DND-41 (cell line): Measurements from ENCODE around the gene MSMB.
"Not testable (repeated sequence)": the region's sequence is repeated elsewhere in the genome, so short reads cannot be mapped to it uniquely, and the experiment has no call there.

ENCODE experiments used
- ATAC-seq: fragments of 200-7000 bp; cut with Tn5 transposase; 3 replicates; pipeline ENCODE4 v1.9.1; 2021; ENCODE audit warnings: low read depth; ENCODE audit not compliant: insufficient read depth
- DNase-seq: peaks from one replicate; pipeline ENCODE4 v3.0.0-alpha.2; 2020
- H2AFZ ChIP-seq: 2 replicates; pipeline ENCODE4 v1.6.0; 2012; ENCODE audit warnings: low read depth, low read length
- H3K27ac ChIP-seq: 2 replicates; pipeline ENCODE4 v1.5.1; 2012; ENCODE audit warnings: low read length, inconsistent platforms
- H3K27me3 ChIP-seq: fragments of 200-600 bp; sonication (generic); 2 replicates; pipeline ENCODE4 v1.6.0; 2012; ENCODE audit warnings: low read length, mild to moderate bottlenecking, inconsistent platforms; ENCODE audit not compliant: insufficient read depth, poor library complexity
- H3K36me3 ChIP-seq: 2 replicates; pipeline ENCODE4 v1.5.1; 2012; ENCODE audit warnings: low read length, inconsistent platforms; ENCODE audit not compliant: insufficient read depth
- H3K4me1 ChIP-seq: 2 replicates; pipeline ENCODE4 v1.5.1; 2012; ENCODE audit warnings: mild to moderate bottlenecking, low read length; ENCODE audit not compliant: insufficient read depth
- H3K4me2 ChIP-seq: 2 replicates; pipeline ENCODE4 v1.6.0; 2012; ENCODE audit warnings: mild to moderate bottlenecking, moderate library complexity, low read length, inconsistent platforms; ENCODE audit not compliant: insufficient read depth
- H3K4me3 ChIP-seq, 2 experiments: fragments of 200-600 bp in 1 of 2; shearing (Covaris generic) in 1 of 2; 2 replicates each; pipeline ENCODE4 v1.5.1; 2012 to 2016; ENCODE audit warnings: inconsistent platforms in 2 of 2, low read length in 2 of 2, mild to moderate bottlenecking in 2 of 2, low read depth in 1 of 2, moderate library complexity in 1 of 2
- H3K79me2 ChIP-seq: 2 replicates; pipeline ENCODE4 v1.6.0; 2012; ENCODE audit warnings: low read length, inconsistent platforms; ENCODE audit not compliant: insufficient read depth
- H3K9ac ChIP-seq: 2 replicates; pipeline ENCODE4 v1.6.0; 2012; ENCODE audit warnings: low read depth, mild to moderate bottlenecking, inconsistent platforms, low read length, moderate library complexity
- H3K9me3 ChIP-seq: 2 replicates; pipeline ENCODE4 v1.5.1; 2012; ENCODE audit warnings: low read length, moderate library complexity, mild to moderate bottlenecking, inconsistent platforms; ENCODE audit not compliant: insufficient read depth, severe bottlenecking
- H4K20me1 ChIP-seq: 2 replicates; pipeline ENCODE4 v1.6.0; 2012; ENCODE audit warnings: low read length; ENCODE audit not compliant: insufficient read depth
- EZH2 ChIP-seq: IDR thresholded peaks from 3 replicates; pipeline ENCODE4 v1.6.1; 2012; ENCODE audit warnings: borderline replicate concordance, low read depth, mild to moderate bottlenecking, moderate library complexity, low read length, inconsistent platforms; ENCODE audit not compliant: severe bottlenecking
- TF ChIP-seq, protein P1 (sequence below): IDR thresholded peaks from 2 replicates; pipeline ENCODE4 v1.5.1; 2012; ENCODE audit warnings: borderline replicate concordance, low read length, moderate library complexity, mild to moderate bottlenecking; ENCODE audit not compliant: poor library complexity, severe bottlenecking; ENCODE audit errors: extremely low read depth

The MSMB gene

DNA sequence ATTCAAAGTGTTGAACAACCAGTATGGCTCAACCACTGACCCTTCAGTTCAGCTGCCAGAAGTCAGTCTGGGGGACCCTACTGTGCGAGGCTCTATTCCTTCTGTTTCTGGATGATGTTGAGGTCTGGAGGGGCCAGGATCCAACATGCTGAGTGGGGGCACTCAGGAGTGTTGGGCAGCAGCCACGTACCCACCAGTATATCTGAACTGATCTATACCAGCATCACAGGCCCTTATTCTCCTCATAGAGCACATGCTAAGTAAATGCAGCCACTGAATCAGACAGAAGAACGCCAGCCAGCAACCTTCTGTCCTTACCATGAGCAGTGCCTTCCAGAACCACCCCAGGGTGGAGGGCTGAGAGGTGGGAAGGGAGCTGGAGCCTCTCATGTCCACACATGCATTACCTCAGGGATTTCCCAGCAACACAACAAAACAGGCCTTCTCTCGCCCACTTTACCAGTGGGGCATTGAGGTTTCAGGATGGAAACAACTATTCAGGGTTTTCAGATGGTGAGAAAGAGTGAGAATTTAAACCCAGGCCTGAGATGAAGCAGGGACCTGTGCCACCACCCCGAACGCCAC, 6.8 kb upstream of the MSMB start:
- Histone ChIP-seq H3K9me3 (no peaks in the 10 kb centered on the region), H3K4me1 (peaks cover 14% of the 10 kb centered on the region), H3K27me3 (no peaks in the 10 kb centered on the region), H3K27ac (no peak overlapping the region), H2AFZ (no peak overlapping the region), H3K4me3 (no peak overlapping the region), H3K36me3 (no peaks in the 10 kb centered on the region), H4K20me1 (no peaks in the 10 kb centered on the region), H3K9ac (no peak overlapping the region), H3K4me2 (no peak overlapping the region), H3K79me2 (no peaks in the 10 kb centered on the region)
- no peak for DNase-seq
- no peak for ATAC-seq
- TF ChIP-seq, protein P1, sequence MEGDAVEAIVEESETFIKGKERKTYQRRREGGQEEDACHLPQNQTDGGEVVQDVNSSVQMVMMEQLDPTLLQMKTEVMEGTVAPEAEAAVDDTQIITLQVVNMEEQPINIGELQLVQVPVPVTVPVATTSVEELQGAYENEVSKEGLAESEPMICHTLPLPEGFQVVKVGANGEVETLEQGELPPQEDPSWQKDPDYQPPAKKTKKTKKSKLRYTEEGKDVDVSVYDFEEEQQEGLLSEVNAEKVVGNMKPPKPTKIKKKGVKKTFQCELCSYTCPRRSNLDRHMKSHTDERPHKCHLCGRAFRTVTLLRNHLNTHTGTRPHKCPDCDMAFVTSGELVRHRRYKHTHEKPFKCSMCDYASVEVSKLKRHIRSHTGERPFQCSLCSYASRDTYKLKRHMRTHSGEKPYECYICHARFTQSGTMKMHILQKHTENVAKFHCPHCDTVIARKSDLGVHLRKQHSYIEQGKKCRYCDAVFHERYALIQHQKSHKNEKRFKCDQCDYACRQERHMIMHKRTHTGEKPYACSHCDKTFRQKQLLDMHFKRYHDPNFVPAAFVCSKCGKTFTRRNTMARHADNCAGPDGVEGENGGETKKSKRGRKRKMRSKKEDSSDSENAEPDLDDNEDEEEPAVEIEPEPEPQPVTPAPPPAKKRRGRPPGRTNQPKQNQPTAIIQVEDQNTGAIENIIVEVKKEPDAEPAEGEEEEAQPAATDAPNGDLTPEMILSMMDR, result no peak
- no peak for TF ChIP-seq EZH2

DNA sequence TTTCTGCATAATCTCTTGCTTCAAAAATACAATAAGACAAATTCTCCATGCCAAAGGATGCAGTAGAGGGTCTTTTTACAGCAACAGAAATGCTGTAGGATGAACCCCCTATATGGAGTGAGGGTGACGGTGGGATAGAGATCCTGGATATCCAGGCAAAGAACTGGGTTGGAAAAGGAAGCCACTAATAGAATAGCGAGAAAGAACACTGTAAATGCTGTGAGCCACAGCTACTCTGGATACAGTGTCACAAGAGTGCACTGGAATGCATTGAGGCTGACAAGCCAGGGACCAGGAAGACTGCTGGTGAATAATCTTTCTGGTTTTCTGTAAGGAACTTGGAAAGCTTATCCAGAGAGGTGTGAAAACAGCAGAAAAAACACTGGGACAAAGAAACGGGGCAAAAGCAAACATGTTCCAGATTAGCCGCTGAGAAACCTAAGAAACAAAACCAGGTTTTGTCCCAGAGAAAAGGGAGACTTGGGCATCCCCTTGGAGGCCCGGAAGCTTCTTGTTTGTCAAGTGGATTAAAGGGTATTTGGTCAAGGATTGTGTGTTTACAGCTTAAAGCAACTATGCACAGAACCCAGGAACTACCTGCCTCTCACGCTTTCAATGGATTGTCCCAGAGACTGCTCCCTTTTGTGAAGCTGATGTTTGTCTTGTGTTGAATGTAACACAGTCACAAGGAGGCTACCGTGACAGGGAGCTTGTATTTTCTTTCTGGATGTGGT, 6.2 kb upstream of the MSMB start:
- DNase-seq (no peak), ATAC-seq (no peak)
- no peak overlapping the region for H2AFZ ChIP-seq
- no peak overlapping the region for H3K4me2 ChIP-seq
- H3K4me1 ChIP-seq, result peaks cover 14% of the 10 kb centered on the region
- no peaks in the 10 kb centered on the region for H4K20me1 ChIP-seq
- no peak overlapping the region for H3K4me3 ChIP-seq
- H3K27ac ChIP-seq, result no peak overlapping the region
- H3K9me3 ChIP-seq, result no peaks in the 10 kb centered on the region
- H3K36me3 ChIP-seq, result no peaks in the 10 kb centered on the region
- no peak for TF ChIP-seq EZH2
- TF ChIP-seq, protein P1, result no peak
- H3K27me3 ChIP-seq, result no peaks in the 10 kb centered on the region
- no peak overlapping the region for H3K9ac ChIP-seq
- no peaks in the 10 kb centered on the region for H3K79me2 ChIP-seq

DNA sequence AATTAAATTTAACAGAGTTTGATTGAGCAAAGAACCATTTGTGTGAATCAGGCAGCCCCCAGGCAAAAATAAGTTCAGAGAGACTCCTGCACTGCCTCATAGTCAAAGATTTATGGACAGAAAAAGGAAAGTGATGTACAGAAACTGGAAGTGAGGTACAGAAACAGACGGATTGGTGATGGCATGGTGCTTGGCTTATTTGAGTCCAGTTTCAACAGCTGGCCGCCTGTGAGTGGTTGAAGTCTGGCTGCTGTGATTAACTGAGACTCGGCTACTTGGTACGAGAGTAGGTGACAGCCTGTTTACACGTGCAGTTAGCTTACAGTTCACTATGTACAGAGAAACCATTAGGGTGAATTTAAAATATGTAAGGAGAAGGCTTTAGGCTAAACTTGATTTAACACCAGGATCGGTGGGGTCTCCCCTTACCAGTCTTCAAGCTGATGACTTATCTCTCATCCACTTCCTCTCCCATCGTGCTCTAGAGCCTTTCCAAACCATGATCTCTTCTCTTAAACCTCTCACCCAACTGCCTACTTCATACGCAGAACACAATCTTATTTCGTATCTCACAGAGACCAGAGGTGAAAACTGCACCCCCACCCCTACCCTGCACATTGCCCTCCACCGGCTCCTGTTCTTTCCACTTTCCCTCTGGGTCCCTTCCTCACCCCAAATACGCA, 5.0 kb upstream of the MSMB start:
- Histone ChIP-seq H3K27ac (no peak overlapping the region), H3K9me3 (no peaks in the 10 kb centered on the region), H3K79me2 (no peaks in the 10 kb centered on the region), H3K9ac (no peak overlapping the region), H4K20me1 (no peaks in the 10 kb centered on the region), H3K4me1 (peaks cover 14% of the 10 kb centered on the region), H3K27me3 (no peaks in the 10 kb centered on the region), H3K4me2 (no peak overlapping the region), H2AFZ (no peak overlapping the region), H3K36me3 (no peaks in the 10 kb centered on the region), H3K4me3 (no peak overlapping the region)
- DNase-seq (no peak), ATAC-seq (no peak)
- TF ChIP-seq, protein P1, result no peak
- TF ChIP-seq EZH2, result no peak

DNA sequence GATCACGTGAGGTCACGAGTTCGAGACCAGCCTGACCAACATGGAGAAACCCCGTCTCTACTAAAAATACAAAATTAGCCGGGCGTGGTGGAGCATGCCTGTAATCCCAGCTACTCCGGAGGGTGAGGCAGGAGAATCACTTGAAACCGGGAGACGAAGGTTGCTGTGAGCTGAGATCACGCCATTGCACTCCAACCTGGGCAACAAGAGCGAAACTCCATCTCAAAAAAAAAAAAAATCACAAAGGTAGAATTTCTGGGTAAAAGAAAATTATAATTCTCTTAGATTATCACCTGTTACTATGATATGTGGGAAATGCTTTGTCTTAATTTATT, 3.4 kb upstream of the MSMB start:
- not testable (repeated sequence) for H3K27me3 ChIP-seq, ATAC-seq, H4K20me1 ChIP-seq, H2AFZ ChIP-seq, H3K36me3 ChIP-seq, DNase-seq, H3K9ac ChIP-seq, H3K4me2 ChIP-seq, H3K4me3 ChIP-seq, H3K79me2 ChIP-seq, H3K27ac ChIP-seq, H3K9me3 ChIP-seq, H3K4me1 ChIP-seq
